ENCODE results near the gene TAGAP.
A peak's percentile ranks its signal among the peaks of the same experiment; 100 is the strongest.

Gene TAGAP, protein sequence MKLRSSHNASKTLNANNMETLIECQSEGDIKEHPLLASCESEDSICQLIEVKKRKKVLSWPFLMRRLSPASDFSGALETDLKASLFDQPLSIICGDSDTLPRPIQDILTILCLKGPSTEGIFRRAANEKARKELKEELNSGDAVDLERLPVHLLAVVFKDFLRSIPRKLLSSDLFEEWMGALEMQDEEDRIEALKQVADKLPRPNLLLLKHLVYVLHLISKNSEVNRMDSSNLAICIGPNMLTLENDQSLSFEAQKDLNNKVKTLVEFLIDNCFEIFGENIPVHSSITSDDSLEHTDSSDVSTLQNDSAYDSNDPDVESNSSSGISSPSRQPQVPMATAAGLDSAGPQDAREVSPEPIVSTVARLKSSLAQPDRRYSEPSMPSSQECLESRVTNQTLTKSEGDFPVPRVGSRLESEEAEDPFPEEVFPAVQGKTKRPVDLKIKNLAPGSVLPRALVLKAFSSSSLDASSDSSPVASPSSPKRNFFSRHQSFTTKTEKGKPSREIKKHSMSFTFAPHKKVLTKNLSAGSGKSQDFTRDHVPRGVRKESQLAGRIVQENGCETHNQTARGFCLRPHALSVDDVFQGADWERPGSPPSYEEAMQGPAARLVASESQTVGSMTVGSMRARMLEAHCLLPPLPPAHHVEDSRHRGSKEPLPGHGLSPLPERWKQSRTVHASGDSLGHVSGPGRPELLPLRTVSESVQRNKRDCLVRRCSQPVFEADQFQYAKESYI

GRCh38 chr6:159044899-159045727 is at the start of gene TAGAP:
Gene TAGAP (minus strand): TSS chr6:159044991. CDS start chr6:159044146, 845 bp downstream.
- peak; percentile 84 for DNase-seq

- no peak for DNase-seq
These were observed 49.0 kb upstream of the TAGAP start for GRCh38 chr6:159093609-159094443.

- DNase-seq, result no peak
These were observed 47.8 kb upstream of the TAGAP start for GRCh38 chr6:159092631-159093030.

- DNase-seq, result no peak
These were observed 46.0 kb upstream of the TAGAP start for GRCh38 chr6:159090530-159091480.

DNA sequence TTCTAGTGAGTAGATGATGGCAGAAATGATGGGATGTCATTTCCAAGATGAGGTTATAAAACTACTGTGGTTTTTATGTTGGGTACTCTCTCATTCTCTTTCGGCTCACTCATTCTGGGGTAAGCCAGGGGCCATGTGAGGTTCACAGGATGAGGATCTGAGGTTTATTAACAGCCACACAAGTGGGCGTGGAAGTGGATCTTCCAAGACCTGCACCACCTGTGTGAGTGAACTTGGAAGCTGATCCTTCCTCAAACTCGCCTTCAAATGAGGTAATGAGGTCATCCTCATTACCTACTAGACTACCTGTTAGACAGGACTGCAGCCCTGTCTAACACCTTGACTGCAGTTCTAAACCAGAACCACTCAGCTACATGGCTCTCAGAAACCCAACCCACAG is 45.1 kb upstream of the TAGAP start:
- DNase-seq, result no peak

- no peak for DNase-seq
These were observed 44.7 kb upstream of the TAGAP start for GRCh38 chr6:159089443-159089842.

- DNase-seq, result no peak
These were observed 41.3 kb upstream of the TAGAP start for GRCh38 chr6:159086033-159086618.

- DNase-seq, result no peak
These were observed 40.7 kb upstream of the TAGAP start for GRCh38 chr6:159085396-159085895.

- no peak for DNase-seq
These were observed 39.8 kb upstream of the TAGAP start for GRCh38 chr6:159084493-159085091.

- DNase-seq, result no peak
These were observed 38.4 kb upstream of the TAGAP start for GRCh38 chr6:159083146-159083545.

GRCh38 chr6:159082039-159082815 is 37.4 kb upstream of the TAGAP start:
- no peak for DNase-seq

GRCh38 chr6:159080217-159080976 is 35.6 kb upstream of the TAGAP start:
- DNase-seq, result no peak

DNA sequence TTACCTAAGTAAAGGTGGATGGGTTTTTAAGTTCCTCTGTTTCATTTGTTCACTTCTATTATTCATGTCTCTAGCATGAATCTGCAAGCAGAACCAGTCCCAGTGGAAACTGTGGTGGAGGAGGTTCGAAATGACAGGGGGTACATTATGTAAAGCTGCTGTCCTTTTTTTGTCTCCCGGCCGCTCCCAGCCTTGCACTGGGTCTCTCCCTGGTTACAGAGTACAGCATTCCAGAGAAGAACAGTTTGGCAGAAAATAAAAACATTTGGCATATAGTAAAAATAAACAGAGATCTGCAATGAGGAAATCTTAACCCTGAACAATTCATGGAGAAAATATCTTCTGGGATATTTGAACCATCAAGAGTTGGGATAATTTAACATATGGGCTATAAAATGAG is 34.6 kb upstream of the TAGAP start:
- no peak for DNase-seq

DNA sequence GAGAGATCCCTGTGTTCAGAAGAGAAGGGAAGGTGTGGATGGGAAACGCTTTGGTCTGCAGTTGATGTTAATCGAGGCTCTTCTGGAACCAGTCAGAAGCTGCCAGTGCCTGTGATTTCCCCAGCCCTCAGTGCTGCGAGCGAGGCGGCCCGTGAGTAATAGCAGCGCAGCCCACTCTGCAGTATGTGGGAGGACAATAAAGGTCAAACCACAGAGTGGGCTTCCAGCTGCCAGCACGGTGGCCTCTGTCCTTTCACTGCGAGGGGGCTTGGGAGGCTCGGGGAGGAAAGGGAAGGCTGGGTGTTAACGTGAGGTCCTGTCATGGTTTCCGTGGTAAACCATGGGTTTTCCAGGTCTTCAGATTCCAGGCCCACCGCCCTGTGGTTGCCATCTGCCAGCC is 32.3 kb upstream of the TAGAP start:
- no peak for DNase-seq

DNA sequence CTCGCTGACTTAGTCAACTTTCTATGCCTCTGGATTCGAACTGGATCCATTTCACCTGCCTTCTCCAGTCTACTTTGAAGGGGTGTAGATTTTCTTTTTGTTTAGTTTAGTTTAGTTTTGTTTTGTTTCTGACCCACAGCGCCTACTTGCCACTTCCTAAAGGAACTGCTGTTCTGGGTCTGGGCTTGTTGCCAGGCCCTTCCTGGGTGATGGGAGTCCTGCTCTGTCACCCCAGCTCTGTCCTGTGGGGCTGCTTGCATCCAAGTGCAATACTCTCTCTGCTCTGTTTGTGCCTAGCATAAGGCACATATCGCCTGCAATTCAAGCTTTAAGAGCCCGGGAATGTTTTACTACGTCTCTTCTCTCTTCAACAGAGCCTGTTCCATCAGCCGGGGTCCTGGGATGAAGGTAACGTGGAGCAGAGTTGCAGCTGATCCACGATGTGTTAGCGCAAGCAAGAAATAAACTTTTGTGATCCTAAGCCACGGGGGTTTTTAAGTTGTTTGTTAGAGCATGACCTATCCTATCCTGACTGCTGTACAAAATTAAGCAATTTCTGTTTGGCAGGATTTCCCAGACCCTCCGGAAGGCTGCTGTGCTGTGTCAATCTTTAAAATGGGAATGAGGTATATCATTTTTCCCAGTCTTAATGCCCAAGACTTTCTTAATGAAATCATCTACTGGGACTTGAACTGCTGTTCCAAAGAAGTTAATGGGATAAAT is 30.9 kb upstream of the TAGAP start:
- no peak for DNase-seq

GRCh38 chr6:159074876-159075275 is 30.1 kb upstream of the TAGAP start:
- no peak for DNase-seq

DNA sequence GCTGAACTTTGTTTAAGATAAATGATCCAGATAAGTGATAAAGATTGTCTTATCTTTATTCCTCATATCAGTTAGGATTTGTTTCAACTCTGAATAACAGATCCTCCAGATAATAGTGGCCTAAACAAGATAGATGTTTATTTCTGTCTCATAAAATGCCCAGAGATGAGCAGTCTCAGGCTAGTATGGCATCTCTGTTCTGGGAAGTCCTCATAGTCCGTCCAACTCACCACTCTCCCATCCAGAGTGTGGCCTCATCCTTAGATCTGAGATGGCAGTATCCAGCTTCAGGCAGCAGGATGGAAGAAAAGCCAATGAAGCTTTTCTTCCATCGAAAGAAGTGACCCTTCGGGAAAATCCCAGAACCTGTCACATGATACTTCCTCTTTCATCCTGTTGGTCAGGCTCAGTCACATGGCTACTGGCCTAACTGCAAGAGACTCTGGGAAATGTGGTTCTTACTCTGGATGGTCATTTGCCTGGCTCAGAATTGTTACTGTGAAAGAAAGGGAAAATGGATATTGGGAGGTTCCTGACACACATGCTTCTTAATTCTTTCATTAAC is 29.4 kb upstream of the TAGAP start:
- no peak for DNase-seq
